Measurements from ENCODE around the gene CEACAM6. TPM values are rescaled to one million over a fixed set of nuclear protein-coding genes. Genes with fewer than 3 reads are reported as not detected.

The CEACAM6 gene
- total RNA-seq, 1 experiment from 2014 or later = 0.21 TPM

- ATAC-seq = no peak
- ChIA-PET POLR2A (no interaction called here), CTCF (no interaction called here)
- no peak for TF ChIP-seq SIN3A (IDR thresholded peaks at IDR 0.05; ENCODE audit: borderline replicate concordance, insufficient read depth, low read depth, low read length)
- TF ChIP-seq, protein P1, sequence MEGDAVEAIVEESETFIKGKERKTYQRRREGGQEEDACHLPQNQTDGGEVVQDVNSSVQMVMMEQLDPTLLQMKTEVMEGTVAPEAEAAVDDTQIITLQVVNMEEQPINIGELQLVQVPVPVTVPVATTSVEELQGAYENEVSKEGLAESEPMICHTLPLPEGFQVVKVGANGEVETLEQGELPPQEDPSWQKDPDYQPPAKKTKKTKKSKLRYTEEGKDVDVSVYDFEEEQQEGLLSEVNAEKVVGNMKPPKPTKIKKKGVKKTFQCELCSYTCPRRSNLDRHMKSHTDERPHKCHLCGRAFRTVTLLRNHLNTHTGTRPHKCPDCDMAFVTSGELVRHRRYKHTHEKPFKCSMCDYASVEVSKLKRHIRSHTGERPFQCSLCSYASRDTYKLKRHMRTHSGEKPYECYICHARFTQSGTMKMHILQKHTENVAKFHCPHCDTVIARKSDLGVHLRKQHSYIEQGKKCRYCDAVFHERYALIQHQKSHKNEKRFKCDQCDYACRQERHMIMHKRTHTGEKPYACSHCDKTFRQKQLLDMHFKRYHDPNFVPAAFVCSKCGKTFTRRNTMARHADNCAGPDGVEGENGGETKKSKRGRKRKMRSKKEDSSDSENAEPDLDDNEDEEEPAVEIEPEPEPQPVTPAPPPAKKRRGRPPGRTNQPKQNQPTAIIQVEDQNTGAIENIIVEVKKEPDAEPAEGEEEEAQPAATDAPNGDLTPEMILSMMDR (IDR thresholded peaks at IDR 0.05) = no peak
- TF ChIP-seq REST (IDR thresholded peaks at IDR 0.05; ENCODE audit: insufficient read depth in 1 of 2, low read depth in 2 of 2, low read length in 1 of 2) = no peak
- no peak for TF ChIP-seq TCF7L2 (IDR thresholded peaks at IDR 0.05; ENCODE audit: low read depth, low read length)
- TF ChIP-seq POLR2AphosphoS5 (IDR thresholded peaks at IDR 0.05; ENCODE audit: low read depth, low read length) = no peak
- intact Hi-C loops (cut with micrococcal nuclease; ENCODE audit: unreplicated experiment) (no loop called here), in situ Hi-C loops (cut with HindIII; ENCODE audit: low pct_unique_long_range_greater_than_20kb, low sequenced_read_pairs) (no loop called here)
- Histone ChIP-seq H3K36me3 (ENCODE audit: control insufficient read depth, insufficient read depth, low read length) (no peaks in the 10 kb centered on the region), H3K27ac (ENCODE audit: low read length) (no peak overlapping the region), H3K4me1 (ENCODE audit: control insufficient read depth, insufficient read depth, low read length) (no peaks in the 10 kb centered on the region), H3K9me3 (ENCODE audit: control insufficient read depth, insufficient read depth, low read depth, low read length) (no peaks in the 10 kb centered on the region), H3K4me3 (ENCODE audit: low read depth in 2 of 2, low read length in 2 of 2) (no peak overlapping the region), H3K27me3 (ENCODE audit: control insufficient read depth, insufficient read depth, low read length) (no peaks in the 10 kb centered on the region)
- BruUV-seq (replicated peaks) = no TSS peak
- no peak for DNase-seq (ENCODE audit: low read depth, low spot score)
These were observed 53.6 kb downstream of the CEACAM6 start for GRCh38 chr19:41808663-41809566.

GRCh38 chr19:41810301-41810700, 55.0 kb downstream of the CEACAM6 start:
- Histone ChIP-seq H3K27ac (ENCODE audit: low read length) (no peak overlapping the region), H3K9me3 (ENCODE audit: control insufficient read depth, insufficient read depth, low read depth, low read length) (no peaks in the 10 kb centered on the region), H3K4me3 (ENCODE audit: low read depth in 2 of 2, low read length in 2 of 2) (no peak overlapping the region), H3K27me3 (ENCODE audit: control insufficient read depth, insufficient read depth, low read length) (no peaks in the 10 kb centered on the region), H3K36me3 (ENCODE audit: control insufficient read depth, insufficient read depth, low read length) (no peaks in the 10 kb centered on the region), H3K4me1 (ENCODE audit: control insufficient read depth, insufficient read depth, low read length) (no peaks in the 10 kb centered on the region)
- TF ChIP-seq SIN3A (IDR thresholded peaks at IDR 0.05; ENCODE audit: borderline replicate concordance, insufficient read depth, low read depth, low read length) (no peak), POLR2AphosphoS5 (IDR thresholded peaks at IDR 0.05; ENCODE audit: low read depth, low read length) (no peak), TCF7L2 (IDR thresholded peaks at IDR 0.05; ENCODE audit: low read depth, low read length) (no peak), REST (IDR thresholded peaks at IDR 0.05; ENCODE audit: insufficient read depth in 1 of 2, low read depth in 2 of 2, low read length in 1 of 2) (no peak)
- TF ChIP-seq, protein P1 (IDR thresholded peaks at IDR 0.05) = no peak
- POLR2A ChIA-PET = no interaction called here
- BruUV-seq (replicated peaks) = no TSS peak
- intact Hi-C loops (cut with micrococcal nuclease; ENCODE audit: unreplicated experiment) (no loop called here), in situ Hi-C loops (cut with HindIII; ENCODE audit: low pct_unique_long_range_greater_than_20kb, low sequenced_read_pairs) (no loop called here)
- no peak for ATAC-seq
- CTCF ChIA-PET = no interaction called here
- no peak for DNase-seq (ENCODE audit: low read depth, low spot score)
